ENCODE measurements around the gene ZNF341.

ZNF341 gene

DNA sequence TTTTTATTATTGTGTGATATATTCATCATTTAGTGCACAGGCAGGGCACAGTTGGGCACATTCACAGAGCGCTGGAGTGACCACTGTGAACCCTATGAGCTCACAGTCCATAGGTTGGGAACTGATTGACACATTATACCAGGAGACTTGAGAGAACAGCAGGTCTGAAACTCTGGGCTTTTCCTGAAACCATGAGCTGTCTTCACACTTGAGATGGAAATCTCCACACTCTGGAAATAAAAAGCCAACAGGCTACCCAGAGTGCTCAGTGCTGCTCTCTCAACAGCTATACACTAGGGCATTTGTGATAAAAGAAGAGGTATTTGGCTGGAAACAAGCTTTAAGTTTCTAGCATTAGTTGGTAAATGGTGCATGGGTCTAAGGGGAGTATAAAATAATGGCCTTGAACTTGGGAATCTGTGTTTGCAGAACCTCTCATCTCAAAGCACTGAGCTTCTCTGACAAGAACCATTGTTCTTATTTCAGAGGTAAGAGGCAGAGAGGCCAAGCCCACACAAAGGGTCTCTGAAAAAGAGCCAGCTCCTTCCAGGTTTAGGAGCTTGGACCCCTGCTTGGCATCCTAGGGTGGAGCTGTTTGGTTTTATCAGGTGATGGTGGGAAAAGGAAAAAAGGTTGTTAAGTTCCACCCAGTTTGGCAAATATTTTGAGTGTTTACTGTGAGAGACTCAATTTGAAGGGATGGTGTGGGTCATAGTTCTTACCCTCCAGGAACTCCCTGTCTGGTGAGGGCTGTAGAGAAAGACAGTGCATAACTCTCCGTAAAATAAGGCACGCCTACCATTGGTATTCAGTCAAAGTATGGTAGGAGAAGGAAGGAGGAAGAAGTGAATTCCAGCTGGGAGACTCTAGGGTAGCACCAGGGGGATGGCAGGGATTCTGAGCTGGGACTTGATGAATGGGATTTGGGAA, 93.8 kb downstream of the ZNF341 start:
- no peak for DNase-seq (ENCODE audit: low read depth)

DNA sequence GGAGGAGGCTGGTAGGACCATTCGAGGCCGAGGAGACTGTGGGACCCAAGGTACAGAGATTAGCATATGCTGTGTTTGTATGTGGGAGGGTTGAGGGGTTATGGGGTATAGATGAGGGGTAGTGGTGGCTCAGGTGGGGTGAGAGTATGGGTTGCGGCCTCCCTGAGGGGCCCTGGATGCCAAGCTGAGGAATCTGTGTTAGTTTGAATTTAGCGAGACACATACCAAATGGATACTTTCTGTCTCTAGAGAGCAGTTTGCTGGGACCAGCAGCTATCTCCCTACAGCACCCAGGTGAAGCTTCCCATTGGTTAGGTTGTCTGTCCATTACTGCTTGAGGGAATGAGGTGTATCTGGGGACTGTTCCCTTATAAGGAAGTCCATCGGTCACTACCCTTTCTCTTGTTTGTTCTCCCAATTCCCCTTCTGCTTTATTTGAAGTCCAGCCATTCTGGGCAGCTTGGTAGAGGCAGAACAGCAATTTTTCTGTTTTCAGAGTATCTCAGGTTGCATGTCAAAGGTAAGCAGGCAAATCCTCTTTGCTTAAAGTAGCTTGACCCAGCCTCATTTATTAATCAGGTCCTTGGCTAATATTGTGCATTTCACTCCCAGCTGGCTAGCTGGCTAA, 94.6 kb downstream of the ZNF341 start:
- no peak for DNase-seq (ENCODE audit: low read depth)

GRCh38 chr20:33827109-33827508, 95.3 kb downstream of the ZNF341 start:
- DNase-seq (ENCODE audit: low read depth) = no peak

DNA sequence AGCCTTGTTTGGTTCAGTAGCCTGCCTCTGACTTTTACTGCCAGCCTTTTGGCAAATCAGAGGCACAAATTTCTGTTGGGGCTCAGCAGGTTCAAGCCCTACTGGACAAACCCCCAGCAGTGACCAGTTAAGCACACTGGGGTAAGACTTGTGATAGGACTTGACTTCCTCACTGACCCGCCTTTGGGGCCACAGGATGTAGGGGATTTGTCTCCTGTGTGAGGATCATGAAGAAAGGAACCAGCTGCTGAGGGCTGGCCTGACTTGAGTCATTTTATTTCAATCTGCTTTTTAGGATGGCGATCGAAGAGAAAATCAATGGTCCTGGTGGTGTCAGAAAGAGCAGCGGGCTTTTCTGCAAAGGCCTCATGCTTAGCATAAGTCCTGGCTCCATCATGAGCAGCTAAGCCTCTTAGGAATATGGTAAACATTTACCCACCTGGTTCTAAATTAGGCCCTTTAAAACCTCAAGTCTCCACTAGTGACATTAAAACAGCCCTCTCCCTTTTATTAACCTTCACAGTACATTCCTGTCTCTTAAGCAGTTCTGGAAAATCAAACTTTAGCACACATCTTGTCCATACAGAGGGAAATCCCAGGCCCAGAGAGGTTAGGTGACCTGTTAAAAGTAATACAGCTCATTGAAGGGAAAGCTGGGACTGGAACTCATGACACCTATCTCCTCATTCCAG, 96.0 kb downstream of the ZNF341 start:
- DNase-seq (ENCODE audit: low read depth) = no peak

DNA sequence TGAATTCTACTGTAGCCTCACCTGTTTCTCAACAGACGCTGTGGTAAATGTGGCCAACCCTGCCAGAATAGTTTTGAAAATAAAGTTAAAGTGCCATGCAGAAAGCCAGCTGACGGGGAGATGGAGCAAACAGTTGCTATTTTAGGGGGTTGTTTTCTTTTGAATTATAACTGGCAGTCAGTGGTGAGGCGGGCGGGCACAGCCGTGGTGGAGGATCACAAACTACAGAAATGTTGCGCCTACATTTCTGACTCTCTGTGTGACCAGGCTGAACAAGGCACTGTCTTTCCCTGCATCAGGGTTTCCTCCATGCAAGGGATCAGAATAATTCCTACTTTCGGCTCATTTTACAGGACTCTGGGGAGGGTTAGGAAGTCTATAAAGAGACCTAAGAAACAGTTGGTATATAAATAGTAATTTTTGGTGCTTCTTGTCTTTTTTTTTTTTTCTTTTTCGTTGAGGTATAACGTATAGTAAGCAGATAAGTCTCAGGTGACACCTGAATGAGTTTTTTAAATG, 96.6 kb downstream of the ZNF341 start:
- no peak for DNase-seq (ENCODE audit: low read depth)

DNA sequence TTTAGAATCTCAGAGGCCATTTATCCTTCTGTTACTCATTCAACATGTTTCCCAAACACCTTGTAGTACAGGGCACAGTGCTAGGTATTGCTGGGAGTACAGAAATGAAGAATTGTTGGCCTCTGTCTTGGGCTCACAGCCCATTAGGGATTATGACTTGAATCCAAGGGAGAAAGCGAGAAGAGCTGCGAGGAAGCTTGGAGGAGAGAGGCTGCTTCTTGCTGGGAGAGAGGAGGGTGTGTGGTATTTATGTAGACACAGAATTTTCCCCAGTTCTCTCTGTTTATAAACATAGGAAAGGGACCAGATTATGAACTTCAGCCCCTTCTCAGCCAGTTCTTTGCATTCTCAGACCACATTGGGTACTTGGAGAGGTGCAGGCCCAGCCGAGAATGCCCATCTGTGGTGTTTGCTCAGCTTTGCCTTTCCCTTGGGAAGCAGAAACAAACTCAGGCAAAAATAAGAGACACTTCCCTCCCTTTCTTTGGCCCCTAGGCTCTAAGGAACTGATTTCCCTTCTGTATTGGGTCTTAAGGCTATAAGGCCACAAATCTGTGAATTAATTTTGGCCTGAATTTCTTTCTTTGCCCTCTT, 97.3 kb downstream of the ZNF341 start:
- DNase-seq (ENCODE audit: low read depth) = no peak

DNA sequence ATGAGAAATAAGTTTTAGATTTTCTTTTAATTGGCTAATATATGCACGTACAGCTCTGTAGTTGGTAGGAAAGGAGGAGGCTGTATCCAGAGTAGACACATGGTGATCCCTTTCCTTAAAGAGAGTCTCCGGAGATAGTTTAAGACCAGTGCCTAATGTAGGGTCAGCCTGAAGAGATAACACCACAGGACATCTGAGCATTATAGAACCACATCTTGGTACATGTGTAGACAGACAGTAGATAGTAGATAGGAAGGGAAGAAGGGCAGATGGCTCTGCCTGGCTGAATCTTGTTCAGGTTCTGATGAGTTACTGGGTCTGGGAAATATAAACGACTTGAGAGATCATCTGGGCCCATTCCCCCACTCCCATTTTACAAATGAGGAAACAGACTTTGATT, 97.8 kb downstream of the ZNF341 start:
- no peak for DNase-seq (ENCODE audit: low read depth)

DNA sequence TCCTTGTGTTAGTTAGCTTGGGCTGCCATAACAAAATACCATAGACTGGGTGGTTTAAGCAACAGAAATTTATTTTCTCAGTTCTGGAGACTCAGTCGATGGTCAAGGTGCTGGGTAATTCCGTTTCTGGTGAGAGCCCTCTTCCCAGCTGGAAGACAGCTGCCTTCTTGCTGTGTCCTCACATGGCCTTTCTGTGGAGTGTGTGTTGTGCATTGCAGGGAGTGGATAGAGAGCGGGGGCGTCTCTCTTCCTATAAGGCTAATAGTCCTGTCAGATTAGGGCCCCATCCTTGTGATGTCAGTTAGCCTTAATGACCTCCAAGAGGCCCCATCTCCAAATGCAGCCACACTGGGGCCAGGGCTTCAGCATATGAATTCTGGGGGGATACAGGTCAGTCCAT, 98.6 kb downstream of the ZNF341 start:
- no peak for DNase-seq (ENCODE audit: low read depth)

- no peak for DNase-seq (ENCODE audit: low read depth)
These were observed 100.5 kb downstream of the ZNF341 start for GRCh38 chr20:33832103-33832804.

- no peak for DNase-seq (ENCODE audit: low read depth)
These were observed 101.5 kb downstream of the ZNF341 start for GRCh38 chr20:33833333-33833732.

DNA sequence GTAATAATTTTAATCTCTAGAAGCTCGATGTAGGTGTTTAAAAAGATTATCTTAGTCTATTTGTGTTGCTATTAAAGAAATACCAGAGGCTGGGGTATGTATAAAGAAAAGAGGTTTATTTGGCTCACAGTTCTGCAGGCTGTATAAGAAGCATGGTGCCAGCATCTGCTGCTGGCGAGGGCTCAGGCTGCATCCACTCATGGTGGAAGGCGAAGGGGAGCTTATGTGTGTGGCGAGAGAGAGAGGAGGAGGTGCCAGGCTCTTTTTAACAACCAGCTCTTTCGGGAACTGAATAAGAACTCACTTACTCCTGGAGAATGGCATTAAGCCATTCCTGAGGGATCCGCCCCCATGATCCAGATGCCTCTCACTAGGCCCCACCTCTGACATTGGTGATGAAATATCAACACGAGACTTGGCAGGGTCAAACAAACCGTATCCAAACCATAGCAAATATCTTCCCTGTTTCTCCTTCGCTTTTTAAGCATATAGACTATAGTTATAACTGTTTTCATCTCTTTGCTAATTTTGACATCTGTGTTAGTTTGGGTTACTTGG, 103.9 kb downstream of the ZNF341 start:
- DNase-seq (ENCODE audit: low read depth) = no peak

DNA sequence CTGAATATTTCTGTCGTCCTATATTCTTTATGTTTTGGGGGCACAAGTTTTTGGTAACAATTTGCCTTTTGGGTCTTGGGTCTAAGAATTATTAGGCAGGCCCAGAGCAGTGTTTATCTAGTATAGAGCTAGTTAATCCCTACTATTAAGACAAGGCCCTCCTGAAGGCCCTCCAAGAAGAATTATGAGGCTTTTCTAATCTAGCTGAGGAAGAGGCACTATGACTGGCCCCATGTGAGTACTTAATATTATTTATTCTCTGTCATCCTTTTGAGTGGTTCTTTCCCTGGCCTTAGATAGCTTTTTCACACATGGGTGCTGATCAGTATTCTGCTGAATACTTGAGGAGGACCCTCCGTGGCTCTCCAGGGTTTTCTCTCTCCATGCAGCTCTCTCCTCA, 104.5 kb downstream of the ZNF341 start:
- no peak for DNase-seq (ENCODE audit: low read depth)

DNA sequence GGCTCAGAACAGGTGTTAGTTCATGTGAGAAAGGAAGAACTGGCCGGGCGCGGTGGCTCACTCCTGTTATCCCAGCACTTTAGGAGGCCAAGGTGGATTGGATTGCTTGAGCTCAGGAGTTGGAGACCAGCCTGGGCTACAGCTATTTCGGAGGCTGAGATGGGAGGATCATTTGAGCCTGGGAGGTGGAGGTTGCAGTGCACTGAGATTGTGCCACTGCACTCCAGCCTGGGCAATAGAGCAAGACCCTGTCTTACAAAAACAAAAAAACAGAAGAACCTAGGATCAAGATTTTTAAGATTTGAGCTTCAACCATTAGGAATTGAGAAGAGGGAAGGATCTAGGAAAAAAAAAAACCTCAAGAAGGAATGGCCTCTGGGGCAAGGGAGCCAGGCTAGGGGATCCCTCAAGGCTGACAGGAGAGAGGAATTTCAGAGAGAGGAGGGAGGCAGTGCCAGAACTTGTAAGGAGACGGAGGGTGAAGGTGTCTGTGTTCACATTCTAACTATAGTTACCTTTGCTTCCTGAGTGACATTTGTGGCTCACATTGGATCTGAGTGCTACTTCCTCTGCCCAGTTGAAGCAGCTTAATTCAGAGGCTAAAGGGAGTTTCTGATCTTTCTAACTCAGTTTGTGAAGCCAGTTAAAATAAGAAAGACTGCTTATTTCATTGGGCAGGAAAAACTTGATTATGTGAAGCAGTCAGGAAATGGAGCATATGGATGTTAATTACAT, 105.5 kb downstream of the ZNF341 start:
- no peak for DNase-seq (ENCODE audit: low read depth)

DNA sequence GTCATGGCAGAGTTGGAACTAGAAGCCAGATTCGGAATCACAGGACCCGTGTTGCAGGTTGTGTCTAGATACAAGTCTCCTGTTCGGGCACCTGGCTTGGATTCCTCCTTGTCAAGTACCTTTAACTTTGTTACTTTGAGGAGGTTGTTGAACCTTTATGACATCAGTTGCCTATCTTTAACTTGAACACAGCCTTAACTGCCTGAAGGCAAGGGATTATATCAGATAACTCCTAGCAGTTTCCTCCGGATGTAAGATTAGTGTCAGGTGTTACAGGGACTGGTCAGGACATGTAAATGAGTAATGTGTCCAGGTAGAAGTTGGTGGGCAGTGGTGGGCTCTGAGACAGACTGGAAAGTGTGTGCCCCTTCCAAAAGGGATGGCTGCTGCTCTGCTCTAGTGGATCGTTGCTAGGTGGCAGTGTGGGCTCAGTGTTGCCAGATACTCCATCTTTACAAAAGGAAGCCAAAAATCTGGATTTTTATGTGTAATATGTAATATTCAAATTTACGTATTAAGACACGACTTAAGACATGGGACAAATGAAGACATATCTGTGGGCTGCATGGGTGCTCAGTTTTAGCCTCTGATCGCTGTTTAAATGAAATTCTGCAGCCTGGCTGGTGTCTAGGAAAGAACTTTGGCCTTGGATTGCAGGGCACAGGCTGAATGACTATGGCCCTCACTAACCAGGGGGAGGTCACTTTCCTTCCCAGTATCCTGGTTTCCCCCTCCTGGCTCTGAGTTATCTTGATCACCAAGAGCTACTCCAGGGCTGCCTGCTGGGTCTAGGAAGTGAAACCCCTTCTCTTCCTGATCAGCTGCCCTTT, 106.5 kb downstream of the ZNF341 start:
- DNase-seq (ENCODE audit: low read depth) = no peak

DNA sequence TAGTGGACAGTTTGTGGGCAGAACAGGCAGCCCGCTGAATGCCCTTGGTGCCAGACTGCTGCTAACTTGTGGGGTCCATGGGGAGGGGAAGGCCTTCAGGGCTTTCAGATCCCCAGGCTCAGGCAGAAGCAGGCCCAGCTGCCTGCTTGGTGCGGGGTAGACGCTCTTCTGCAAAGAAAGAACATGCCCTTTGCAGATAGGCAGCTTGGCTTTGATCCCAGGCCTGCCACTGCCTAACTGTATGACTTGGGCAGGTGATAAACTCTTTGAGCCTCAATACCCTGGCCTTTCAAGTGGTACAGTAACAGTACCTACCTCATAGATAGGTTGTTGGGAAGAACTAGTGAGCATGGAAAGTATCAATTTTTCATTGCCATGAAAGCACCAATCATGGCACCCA, 107.8 kb downstream of the ZNF341 start:
- DNase-seq (ENCODE audit: low read depth) = no peak

DNA sequence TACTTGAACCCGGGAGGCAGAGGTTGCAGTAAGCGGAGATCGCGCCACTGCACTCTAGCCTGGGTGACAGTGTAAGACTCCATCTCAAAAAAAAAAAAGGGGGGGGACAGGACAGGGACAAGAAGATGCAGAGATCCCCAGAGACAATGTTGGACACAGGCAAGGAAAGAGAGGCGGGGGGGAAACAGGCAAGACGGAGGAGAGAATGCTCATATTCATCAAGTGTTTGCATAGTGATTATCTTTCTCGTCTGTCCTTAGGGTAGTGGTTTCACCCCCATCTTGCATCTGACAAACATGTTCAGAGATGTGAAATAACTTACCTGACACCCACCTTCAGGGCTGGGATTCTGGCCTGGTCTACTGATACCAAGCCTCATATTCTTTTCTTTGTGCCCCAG, 108.4 kb downstream of the ZNF341 start:
- DNase-seq (ENCODE audit: low read depth) = no peak

- no peak for DNase-seq (ENCODE audit: low read depth)
These were observed 109.1 kb downstream of the ZNF341 start for GRCh38 chr20:33840759-33841435.

DNA sequence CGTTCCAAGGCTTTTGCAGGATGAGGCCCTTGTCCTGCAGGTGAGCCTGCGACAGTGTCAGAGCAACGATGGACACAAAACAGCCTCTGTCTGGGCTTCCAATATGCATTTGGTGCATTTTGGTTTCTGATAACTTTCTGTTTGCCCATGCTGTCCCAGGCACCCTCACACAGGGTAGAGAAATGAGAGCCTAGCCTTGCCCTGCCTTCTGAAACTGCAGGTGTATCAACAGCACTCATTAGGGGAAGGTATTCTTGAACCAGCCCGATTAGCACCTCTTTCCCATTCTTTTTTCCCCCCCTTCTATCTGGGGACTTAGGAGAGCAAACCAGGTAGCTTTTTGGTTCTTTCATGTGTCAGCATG, 109.6 kb downstream of the ZNF341 start:
- no peak for DNase-seq (ENCODE audit: low read depth)

Measured in stimulated activated CD4-positive, alpha-beta T cell treated with anti-CD3 and anti-CD28 coated beads, Interleukin-2, amount 100 ng/mL, for 4 hours (primary cell).